SU-DHL-6 (cell line): ENCODE results near the gene CHCHD3.

Source experiments
- EZH2phosphoT487 ChIP-seq: fragments of 200-600 bp; sonication (generic), shearing (Covaris generic); conservative IDR thresholded peaks from 2 replicates; pipeline ENCODE4 v1.6.1; 2018; ENCODE audit warnings: mild to moderate bottlenecking, antibody characterized with exemption, low read length, moderate library complexity, mixed read lengths
- TF ChIP-seq, protein P1 (sequence below): fragments of 200-600 bp; sonication (generic); IDR thresholded peaks from one replicate; pipeline ENCODE4 v1.5.1; 2017; ENCODE audit warnings: antibody characterized with exemption, mild to moderate bottlenecking, low read length, moderate library complexity; ENCODE audit not compliant: insufficient read depth, poor library complexity, severe bottlenecking

- TF ChIP-seq, protein P1, sequence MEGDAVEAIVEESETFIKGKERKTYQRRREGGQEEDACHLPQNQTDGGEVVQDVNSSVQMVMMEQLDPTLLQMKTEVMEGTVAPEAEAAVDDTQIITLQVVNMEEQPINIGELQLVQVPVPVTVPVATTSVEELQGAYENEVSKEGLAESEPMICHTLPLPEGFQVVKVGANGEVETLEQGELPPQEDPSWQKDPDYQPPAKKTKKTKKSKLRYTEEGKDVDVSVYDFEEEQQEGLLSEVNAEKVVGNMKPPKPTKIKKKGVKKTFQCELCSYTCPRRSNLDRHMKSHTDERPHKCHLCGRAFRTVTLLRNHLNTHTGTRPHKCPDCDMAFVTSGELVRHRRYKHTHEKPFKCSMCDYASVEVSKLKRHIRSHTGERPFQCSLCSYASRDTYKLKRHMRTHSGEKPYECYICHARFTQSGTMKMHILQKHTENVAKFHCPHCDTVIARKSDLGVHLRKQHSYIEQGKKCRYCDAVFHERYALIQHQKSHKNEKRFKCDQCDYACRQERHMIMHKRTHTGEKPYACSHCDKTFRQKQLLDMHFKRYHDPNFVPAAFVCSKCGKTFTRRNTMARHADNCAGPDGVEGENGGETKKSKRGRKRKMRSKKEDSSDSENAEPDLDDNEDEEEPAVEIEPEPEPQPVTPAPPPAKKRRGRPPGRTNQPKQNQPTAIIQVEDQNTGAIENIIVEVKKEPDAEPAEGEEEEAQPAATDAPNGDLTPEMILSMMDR = no peak
- TF ChIP-seq EZH2phosphoT487 = no peak
Measured at GRCh38 chr7:132778761-132779160, 303.1 kb downstream of the CHCHD3 start.
